ENCODE data around the gene CDC16. TPM values are rescaled to one million over a fixed set of nuclear protein-coding genes. Genes with fewer than 3 reads are reported as not detected.

CDC16 gene
- total RNA-seq, 1 donor from 2014 or later: 83.0 TPM

- H3K36me3 Mint-ChIP-seq (ENCODE audit: low read depth): peaks cover 58% of the 10 kb centered on the region
- no peaks in the 10 kb centered on the region for H3K9me3 Mint-ChIP-seq (ENCODE audit: low read depth)
- H3K4me3 Mint-ChIP-seq (ENCODE audit: unreplicated experiment): no peak overlapping the region
- no peaks in the 10 kb centered on the region for H3K27me3 Mint-ChIP-seq (ENCODE audit: low read depth)
- no peak for DNase-seq (ENCODE audit: low spot score)
- peaks cover 10% of the 10 kb centered on the region for H3K4me1 Mint-ChIP-seq (ENCODE audit: low read depth)
- TF ChIP-seq, protein P1, sequence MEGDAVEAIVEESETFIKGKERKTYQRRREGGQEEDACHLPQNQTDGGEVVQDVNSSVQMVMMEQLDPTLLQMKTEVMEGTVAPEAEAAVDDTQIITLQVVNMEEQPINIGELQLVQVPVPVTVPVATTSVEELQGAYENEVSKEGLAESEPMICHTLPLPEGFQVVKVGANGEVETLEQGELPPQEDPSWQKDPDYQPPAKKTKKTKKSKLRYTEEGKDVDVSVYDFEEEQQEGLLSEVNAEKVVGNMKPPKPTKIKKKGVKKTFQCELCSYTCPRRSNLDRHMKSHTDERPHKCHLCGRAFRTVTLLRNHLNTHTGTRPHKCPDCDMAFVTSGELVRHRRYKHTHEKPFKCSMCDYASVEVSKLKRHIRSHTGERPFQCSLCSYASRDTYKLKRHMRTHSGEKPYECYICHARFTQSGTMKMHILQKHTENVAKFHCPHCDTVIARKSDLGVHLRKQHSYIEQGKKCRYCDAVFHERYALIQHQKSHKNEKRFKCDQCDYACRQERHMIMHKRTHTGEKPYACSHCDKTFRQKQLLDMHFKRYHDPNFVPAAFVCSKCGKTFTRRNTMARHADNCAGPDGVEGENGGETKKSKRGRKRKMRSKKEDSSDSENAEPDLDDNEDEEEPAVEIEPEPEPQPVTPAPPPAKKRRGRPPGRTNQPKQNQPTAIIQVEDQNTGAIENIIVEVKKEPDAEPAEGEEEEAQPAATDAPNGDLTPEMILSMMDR (IDR thresholded peaks at IDR 0.05): no peak
- H3K27ac Mint-ChIP-seq (ENCODE audit: unreplicated experiment): no peak overlapping the region
Measured at GRCh38 chr13:114256547-114256946, 21.9 kb downstream of the CDC16 start.

- no peaks in the 10 kb centered on the region for H3K9me3 Mint-ChIP-seq (ENCODE audit: low read depth)
- peaks cover 12% of the 10 kb centered on the region for H3K4me1 Mint-ChIP-seq (ENCODE audit: low read depth)
- no peak overlapping the region for H3K4me3 Mint-ChIP-seq (ENCODE audit: unreplicated experiment)
- H3K36me3 Mint-ChIP-seq (ENCODE audit: low read depth): peaks cover 58% of the 10 kb centered on the region
- DNase-seq (ENCODE audit: low spot score): no peak
- no peak overlapping the region for H3K27ac Mint-ChIP-seq (ENCODE audit: unreplicated experiment)
- no peaks in the 10 kb centered on the region for H3K27me3 Mint-ChIP-seq (ENCODE audit: low read depth)
- TF ChIP-seq, protein P1 (IDR thresholded peaks at IDR 0.05): no peak
Measured at GRCh38 chr13:114257014-114257413, 22.3 kb downstream of the CDC16 start.

DNA sequence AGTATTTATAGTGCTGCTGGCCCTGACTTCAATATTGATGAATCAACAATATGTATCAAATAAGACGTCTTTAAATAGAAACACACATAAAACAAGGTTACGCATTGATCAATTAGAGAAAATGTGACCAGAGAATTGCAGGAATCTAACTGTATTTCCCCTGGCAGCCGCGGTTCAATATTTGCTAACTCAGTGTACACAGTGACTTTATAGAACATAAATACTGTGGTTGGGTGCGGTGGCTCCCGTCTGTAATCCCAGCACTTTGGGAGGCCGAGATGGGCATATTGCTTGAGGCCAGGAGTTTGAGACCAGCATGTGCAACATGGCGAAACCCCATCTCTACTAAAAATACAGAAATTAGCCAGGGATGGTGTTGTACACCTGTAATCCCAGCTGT is 23.9 kb downstream of the CDC16 start:
- no peak overlapping the region for H3K4me3 Mint-ChIP-seq (ENCODE audit: unreplicated experiment)
- peaks cover 63% of the 10 kb centered on the region for H3K36me3 Mint-ChIP-seq (ENCODE audit: low read depth)
- no peak for DNase-seq (ENCODE audit: low spot score)
- no peak overlapping the region for H3K27ac Mint-ChIP-seq (ENCODE audit: unreplicated experiment)
- peaks cover 26% of the 10 kb centered on the region for H3K4me1 Mint-ChIP-seq (ENCODE audit: low read depth)
- H3K9me3 Mint-ChIP-seq (ENCODE audit: low read depth): no peaks in the 10 kb centered on the region
- TF ChIP-seq, protein P1 (IDR thresholded peaks at IDR 0.05): no peak
- no peaks in the 10 kb centered on the region for H3K27me3 Mint-ChIP-seq (ENCODE audit: low read depth)

DNA sequence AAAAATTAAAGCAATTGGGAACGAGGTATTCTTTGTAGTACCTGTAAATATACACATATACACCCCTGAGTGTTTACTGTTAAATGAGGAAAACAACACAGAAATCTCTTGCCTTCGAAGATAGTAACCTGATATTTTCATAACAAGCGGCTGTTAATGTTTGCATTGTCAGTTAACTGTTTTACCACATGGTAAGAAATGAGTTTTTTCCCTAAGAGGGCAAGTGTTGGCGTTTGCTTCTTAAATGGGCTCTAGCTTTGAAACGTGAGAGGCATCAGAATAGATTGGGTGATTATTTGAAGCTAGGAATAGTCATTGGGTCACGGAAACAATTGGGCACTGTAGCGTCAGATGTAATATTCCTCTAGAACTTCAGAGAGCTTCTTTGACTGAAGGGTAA is 24.7 kb downstream of the CDC16 start:
- H3K4me3 Mint-ChIP-seq (ENCODE audit: unreplicated experiment): no peak overlapping the region
- TF ChIP-seq, protein P1 (IDR thresholded peaks at IDR 0.05): no peak
- H3K27ac Mint-ChIP-seq (ENCODE audit: unreplicated experiment): no peak overlapping the region
- peaks cover 34% of the 10 kb centered on the region for H3K4me1 Mint-ChIP-seq (ENCODE audit: low read depth)
- no peak for DNase-seq (ENCODE audit: low spot score)
- no peaks in the 10 kb centered on the region for H3K27me3 Mint-ChIP-seq (ENCODE audit: low read depth)
- H3K9me3 Mint-ChIP-seq (ENCODE audit: low read depth): no peaks in the 10 kb centered on the region
- H3K36me3 Mint-ChIP-seq (ENCODE audit: low read depth): peaks cover 61% of the 10 kb centered on the region

GRCh38 chr13:114259974-114260373 is 25.3 kb downstream of the CDC16 start:
- Mint-ChIP-seq H3K27ac (ENCODE audit: unreplicated experiment) (no peak overlapping the region), H3K4me3 (ENCODE audit: unreplicated experiment) (no peak overlapping the region), H3K9me3 (ENCODE audit: low read depth) (no peaks in the 10 kb centered on the region), H3K27me3 (ENCODE audit: low read depth) (no peaks in the 10 kb centered on the region), H3K4me1 (ENCODE audit: low read depth) (peaks cover 40% of the 10 kb centered on the region), H3K36me3 (ENCODE audit: low read depth) (peaks cover 57% of the 10 kb centered on the region)
- TF ChIP-seq, protein P1 (IDR thresholded peaks at IDR 0.05): no peak
- DNase-seq (ENCODE audit: low spot score): no peak

Measured in chondrocyte (in vitro differentiated cells).